ENCODE data around the gene TTC7B. TPM values are rescaled to one million over a fixed set of nuclear protein-coding genes. Genes with fewer than 3 reads are reported as not detected.

The TTC7B gene
- total RNA-seq, 1 experiment from 2014 or later, result 70.6 TPM

DNA sequence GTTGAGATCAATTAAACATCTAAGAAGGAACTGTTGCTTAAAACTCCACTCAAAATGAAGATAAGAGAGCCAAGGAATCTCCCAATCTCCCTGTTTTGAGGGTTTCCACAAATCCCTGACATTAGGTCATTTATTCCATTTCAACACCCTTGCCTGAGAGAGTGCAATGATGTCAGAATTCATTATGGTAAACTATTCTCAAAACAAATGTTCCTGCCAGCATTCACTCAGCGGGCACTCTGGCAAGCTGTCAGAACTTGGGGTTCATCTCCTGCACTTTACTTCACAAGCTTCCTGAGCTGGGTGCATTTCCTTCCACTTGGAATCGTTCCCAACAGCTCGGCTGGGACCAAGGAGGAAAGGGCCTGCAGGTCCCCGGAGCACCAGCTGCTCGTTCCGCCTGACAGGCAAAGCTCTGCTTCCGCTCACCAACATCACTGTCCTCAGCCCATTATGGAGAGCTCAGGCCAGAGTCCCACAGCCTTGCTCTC lies 117.8 kb downstream of the TTC7B start:
- Histone ChIP-seq H3K9me2 (ENCODE audit: insufficient read depth) (no peaks in the 10 kb centered on the region), H3K27me3 (ENCODE audit: insufficient read depth, low read length) (no peaks in the 10 kb centered on the region), H3K4me2 (ENCODE audit: low read length) (no peak overlapping the region), H3K36me3 (ENCODE audit: control insufficient read depth in 1 of 2, insufficient read depth in 2 of 2, low read length in 2 of 2) (no peaks in the 10 kb centered on the region), H3K79me2 (ENCODE audit: insufficient read depth, low read length) (no peaks in the 10 kb centered on the region), H4K20me1 (ENCODE audit: insufficient read depth) (no peaks in the 10 kb centered on the region; the same call in 1 of the 2 replicates), H2AFZ (ENCODE audit: low read depth, low read length, poor library complexity, severe bottlenecking) (no peak overlapping the region), H3K9ac (ENCODE audit: low read length) (no peak overlapping the region), H3K9me3 (ENCODE audit: control insufficient read depth in 1 of 2, insufficient read depth in 1 of 2, low read depth in 1 of 2, low read length in 2 of 2) (no peaks in the 10 kb centered on the region), H3K4me1 (ENCODE audit: control insufficient read depth in 1 of 2, insufficient read depth in 2 of 2, low read length in 2 of 2) (peaks cover 2 to 8% of the 10 kb centered on the region in 2 experiments; a peak in 2 of 4 replicates), H3K4me3 (replicated peaks in 1 of 2; ENCODE audit: low read depth in 1 of 2, low read length in 2 of 2) (no peak overlapping the region), H3K27ac (ENCODE audit: low read depth, low read length) (no peak overlapping the region)
- no peak for ATAC-seq
- intact Hi-C loops (cut with micrococcal nuclease), result loop anchor here (5.0 kb wide), 1 partner anchor 181 kb away; no protein-coding TSS in a partner anchor
- no TSS peak for BruUV-seq (replicated peaks)
- TF ChIP-seq ZNF274 (IDR thresholded peaks at IDR 0.05; ENCODE audit: low read depth, low read length), result no peak
- no peak for TF ChIP-seq CBX3 (IDR thresholded peaks at IDR 0.05; ENCODE audit: low read depth)
- TF ChIP-seq SP1 (IDR thresholded peaks at IDR 0.05; ENCODE audit: low read depth), result no peak
- TF ChIP-seq TCF7L2 (IDR thresholded peaks at IDR 0.05; ENCODE audit: borderline replicate concordance, extremely low read depth, insufficient read depth, insufficient read length), result no peak
- TF ChIP-seq RAD21 (IDR thresholded peaks at IDR 0.05; ENCODE audit: low read depth), result no peak
- TF ChIP-seq FOSL1 (IDR thresholded peaks at IDR 0.05; ENCODE audit: low read depth), result no peak
- DNase-seq (ENCODE audit: low read depth, low spot score), result no peak
- ChIA-PET CTCF (interaction anchor here (1.0 to 3.3 kb wide), 7 partner anchors 15 to 725 kb away, joined by 3 to 32 read pairs (median 5); no protein-coding TSS in a partner anchor), RAD21 (ENCODE audit: low non-redundant PET in 1 of 2, low total read pairs in 2 of 2, uncharacterized antibody in 2 of 2, unreplicated experiment in 2 of 2) (interaction anchor here in 1 of 2 experiments (0.6 to 0.8 kb wide), 2 partner anchors 299 to 414 kb away, joined by 3 to 4 read pairs; no protein-coding TSS in a partner anchor), POLR2A (no interaction called here)

DNA sequence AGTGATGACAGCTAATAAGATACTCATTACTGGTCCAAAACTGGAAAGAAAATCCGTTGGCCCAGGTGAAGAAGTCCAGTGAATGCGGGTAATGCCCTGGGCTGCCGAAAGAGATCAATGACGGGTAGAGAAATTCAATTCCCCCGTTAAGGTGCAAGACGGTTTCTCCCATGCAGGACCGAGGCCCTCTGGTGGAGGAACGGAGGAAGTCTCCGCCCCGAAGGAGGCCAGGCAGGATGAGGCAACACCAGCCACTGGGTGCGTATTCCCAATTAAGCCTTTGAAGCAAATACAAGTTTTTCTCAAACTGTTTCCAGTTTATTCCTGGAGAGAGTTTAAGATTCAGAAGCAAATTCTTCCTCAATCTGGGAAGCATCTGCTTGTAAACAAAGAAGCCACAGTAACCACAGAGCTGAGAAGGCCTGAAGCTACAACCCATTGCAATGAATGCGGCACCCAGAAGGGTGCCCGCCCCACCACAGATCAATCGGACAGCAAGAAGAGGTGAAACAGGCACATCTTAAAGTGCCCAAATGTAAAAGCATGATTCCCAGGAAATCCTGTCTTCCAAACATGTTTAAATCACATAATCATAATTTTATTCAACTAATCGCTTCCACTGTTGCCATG lies 118.5 kb downstream of the TTC7B start:
- no peak overlapping the region for H3K9ac ChIP-seq (ENCODE audit: low read length)
- ChIA-PET POLR2A (interaction anchor here (0.8 kb wide), 1 partner anchor 298 kb away, joined by 3 read pairs; no protein-coding TSS in a partner anchor), RAD21 (ENCODE audit: low non-redundant PET in 1 of 2, low total read pairs in 2 of 2, uncharacterized antibody in 2 of 2, unreplicated experiment in 2 of 2) (interaction anchor here in 1 of 2 experiments (0.6 kb wide), 1 partner anchor 413 kb away, joined by 4 read pairs; no protein-coding TSS in a partner anchor), CTCF (interaction anchor here (0.7 to 3.3 kb wide), 10 partner anchors 16 to 724 kb away, joined by 3 to 32 read pairs (median 5); no protein-coding TSS in a partner anchor)
- H3K4me1 ChIP-seq (ENCODE audit: control insufficient read depth in 1 of 2, insufficient read depth in 2 of 2, low read length in 2 of 2), result peaks cover 2 to 8% of the 10 kb centered on the region in 2 experiments; a peak in 2 of 4 replicates
- H3K79me2 ChIP-seq (ENCODE audit: insufficient read depth, low read length), result no peaks in the 10 kb centered on the region
- no peaks in the 10 kb centered on the region for H3K9me3 ChIP-seq (ENCODE audit: control insufficient read depth in 1 of 2, insufficient read depth in 1 of 2, low read depth in 1 of 2, low read length in 2 of 2)
- H3K27me3 ChIP-seq (ENCODE audit: insufficient read depth, low read length), result no peaks in the 10 kb centered on the region
- H4K20me1 ChIP-seq (ENCODE audit: insufficient read depth), result no peaks in the 10 kb centered on the region; the same call in 1 of the 2 replicates
- ATAC-seq (peak; percentile 99), DNase-seq (ENCODE audit: low read depth, low spot score) (peak; percentile 58)
- H2AFZ ChIP-seq (ENCODE audit: low read depth, low read length, poor library complexity, severe bottlenecking), result no peak overlapping the region
- H3K27ac ChIP-seq (ENCODE audit: low read depth, low read length), result no peak overlapping the region
- intact Hi-C loops (cut with micrococcal nuclease), result loop anchor here (1.0 to 5.0 kb wide), 3 partner anchors 180 to 396 kb away; no protein-coding TSS in a partner anchor
- H3K4me3 ChIP-seq (replicated peaks in 1 of 2; ENCODE audit: low read depth in 1 of 2, low read length in 2 of 2), result no peak overlapping the region
- H3K4me2 ChIP-seq (ENCODE audit: low read length), result no peak overlapping the region
- H3K9me2 ChIP-seq (ENCODE audit: insufficient read depth), result no peaks in the 10 kb centered on the region
- TF ChIP-seq, protein P1, sequence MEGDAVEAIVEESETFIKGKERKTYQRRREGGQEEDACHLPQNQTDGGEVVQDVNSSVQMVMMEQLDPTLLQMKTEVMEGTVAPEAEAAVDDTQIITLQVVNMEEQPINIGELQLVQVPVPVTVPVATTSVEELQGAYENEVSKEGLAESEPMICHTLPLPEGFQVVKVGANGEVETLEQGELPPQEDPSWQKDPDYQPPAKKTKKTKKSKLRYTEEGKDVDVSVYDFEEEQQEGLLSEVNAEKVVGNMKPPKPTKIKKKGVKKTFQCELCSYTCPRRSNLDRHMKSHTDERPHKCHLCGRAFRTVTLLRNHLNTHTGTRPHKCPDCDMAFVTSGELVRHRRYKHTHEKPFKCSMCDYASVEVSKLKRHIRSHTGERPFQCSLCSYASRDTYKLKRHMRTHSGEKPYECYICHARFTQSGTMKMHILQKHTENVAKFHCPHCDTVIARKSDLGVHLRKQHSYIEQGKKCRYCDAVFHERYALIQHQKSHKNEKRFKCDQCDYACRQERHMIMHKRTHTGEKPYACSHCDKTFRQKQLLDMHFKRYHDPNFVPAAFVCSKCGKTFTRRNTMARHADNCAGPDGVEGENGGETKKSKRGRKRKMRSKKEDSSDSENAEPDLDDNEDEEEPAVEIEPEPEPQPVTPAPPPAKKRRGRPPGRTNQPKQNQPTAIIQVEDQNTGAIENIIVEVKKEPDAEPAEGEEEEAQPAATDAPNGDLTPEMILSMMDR (IDR thresholded peaks at IDR 0.05 in 2 of 3, conservative IDR thresholded peaks at IDR 0.05 in 1 of 3; ENCODE audit: borderline replicate concordance in 1 of 3, insufficient read depth in 1 of 3, low read depth in 2 of 3, low read length in 2 of 3), result peak; percentile 91 to 95 (median 94)
- TF ChIP-seq RAD21 (IDR thresholded peaks at IDR 0.05; ENCODE audit: low read depth) (peak; percentile 93), EGR1 (IDR thresholded peaks at IDR 0.05; ENCODE audit: low read depth) (no peak), CEBPB (IDR thresholded peaks at IDR 0.05; ENCODE audit: low read depth) (peak; percentile 78)
- BruUV-seq (replicated peaks), result no TSS peak
- no peaks in the 10 kb centered on the region for H3K36me3 ChIP-seq (ENCODE audit: control insufficient read depth in 1 of 2, insufficient read depth in 2 of 2, low read length in 2 of 2)
